ENCODE data around the gene NACC2. TPM values are rescaled to one million over a fixed set of nuclear protein-coding genes. Genes with fewer than 3 reads are reported as not detected.

NACC2 gene
- total RNA-seq, 1 experiment from 2014 or later, result 22.0 TPM

DNA sequence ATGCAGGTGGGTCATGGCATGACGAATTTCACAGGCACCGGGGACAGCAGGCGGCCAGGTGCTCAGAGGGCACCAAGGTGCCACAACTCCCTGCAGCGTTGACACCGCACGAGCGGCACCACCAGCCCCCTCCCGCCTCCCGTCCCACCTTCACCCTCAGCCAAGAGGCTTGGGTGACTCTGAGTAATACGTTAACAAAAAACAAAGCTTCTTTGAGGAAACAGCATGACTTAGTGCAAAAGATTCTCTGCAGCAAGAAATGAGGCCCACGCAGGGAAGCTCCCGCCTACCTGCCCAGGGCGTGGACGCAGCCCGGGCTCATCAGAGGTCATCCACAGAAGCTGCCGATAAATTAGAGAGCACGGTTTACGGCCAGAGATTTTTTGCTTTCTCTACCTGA, 19.5 kb upstream of the NACC2 start:
- H3K4me3 Mint-ChIP-seq (ENCODE audit: unreplicated experiment), result no peak overlapping the region
- H3K27me3 Mint-ChIP-seq (ENCODE audit: insufficient read depth, unreplicated experiment), result no peaks in the 10 kb centered on the region
- Histone ChIP-seq H3K36me3 (ENCODE audit: control insufficient read depth, insufficient read depth, low read length) (peaks cover 1% of the 10 kb centered on the region; the same call in 1 of the 2 replicates), H3K9me3 (no peaks in the 10 kb centered on the region), H3K27me3 (replicated peaks; ENCODE audit: control insufficient read depth, insufficient read depth, low read length) (no peaks in the 10 kb centered on the region), H3K4me3 (ENCODE audit: low read depth, low read length) (no peak overlapping the region), H3K4me1 (peaks cover 17% of the 10 kb centered on the region)
- H3K27ac Mint-ChIP-seq (ENCODE audit: unreplicated experiment), result no peak overlapping the region
- intact Hi-C loops (cut with micrococcal nuclease; ENCODE audit: unreplicated experiment), result no loop called here
- POLR2A ChIA-PET, result interaction anchor here (0.7 kb wide), 1 partner anchor 20 kb away, joined by 6 read pairs; no protein-coding TSS in a partner anchor
- no peaks in the 10 kb centered on the region for H3K9me3 Mint-ChIP-seq (ENCODE audit: unreplicated experiment)
- CTCF ChIA-PET, result no interaction called here
- TF ChIP-seq, protein P1, sequence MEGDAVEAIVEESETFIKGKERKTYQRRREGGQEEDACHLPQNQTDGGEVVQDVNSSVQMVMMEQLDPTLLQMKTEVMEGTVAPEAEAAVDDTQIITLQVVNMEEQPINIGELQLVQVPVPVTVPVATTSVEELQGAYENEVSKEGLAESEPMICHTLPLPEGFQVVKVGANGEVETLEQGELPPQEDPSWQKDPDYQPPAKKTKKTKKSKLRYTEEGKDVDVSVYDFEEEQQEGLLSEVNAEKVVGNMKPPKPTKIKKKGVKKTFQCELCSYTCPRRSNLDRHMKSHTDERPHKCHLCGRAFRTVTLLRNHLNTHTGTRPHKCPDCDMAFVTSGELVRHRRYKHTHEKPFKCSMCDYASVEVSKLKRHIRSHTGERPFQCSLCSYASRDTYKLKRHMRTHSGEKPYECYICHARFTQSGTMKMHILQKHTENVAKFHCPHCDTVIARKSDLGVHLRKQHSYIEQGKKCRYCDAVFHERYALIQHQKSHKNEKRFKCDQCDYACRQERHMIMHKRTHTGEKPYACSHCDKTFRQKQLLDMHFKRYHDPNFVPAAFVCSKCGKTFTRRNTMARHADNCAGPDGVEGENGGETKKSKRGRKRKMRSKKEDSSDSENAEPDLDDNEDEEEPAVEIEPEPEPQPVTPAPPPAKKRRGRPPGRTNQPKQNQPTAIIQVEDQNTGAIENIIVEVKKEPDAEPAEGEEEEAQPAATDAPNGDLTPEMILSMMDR (IDR thresholded peaks at IDR 0.05; ENCODE audit: insufficient read depth in 1 of 2, low read depth in 1 of 2, low read length in 1 of 2, severe bottlenecking in 1 of 2, unreplicated experiment in 1 of 2), result no peak
- peaks cover 34% of the 10 kb centered on the region for H3K36me3 Mint-ChIP-seq (ENCODE audit: insufficient read depth, unreplicated experiment)
- no peak for DNase-seq
- TSS peak; percentile 33 for BruUV-seq (replicated peaks)
- no peaks in the 10 kb centered on the region for H3K4me1 Mint-ChIP-seq (ENCODE audit: low read depth, unreplicated experiment)

DNA sequence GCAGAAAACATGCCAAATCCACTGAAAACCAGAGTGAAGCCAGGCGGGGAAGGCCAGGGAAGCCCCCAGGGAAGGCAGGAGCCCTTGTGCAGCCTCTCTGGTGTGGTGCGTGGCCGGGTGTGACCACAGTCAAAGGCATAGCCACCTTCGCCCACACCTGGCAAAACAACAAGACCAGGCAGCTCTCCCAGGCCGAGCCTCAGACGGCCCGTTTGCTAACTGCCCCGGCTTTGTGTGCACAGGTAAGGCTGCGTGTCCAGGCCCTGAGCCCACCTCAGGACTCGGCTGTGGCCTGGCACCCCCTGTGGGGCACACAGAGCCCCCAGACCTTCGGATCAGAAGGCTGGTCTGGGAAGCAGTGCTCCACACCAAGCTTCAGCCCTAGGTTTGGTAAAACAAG, 17.5 kb upstream of the NACC2 start:
- no peaks in the 10 kb centered on the region for H3K9me3 ChIP-seq
- intact Hi-C loops (cut with micrococcal nuclease; ENCODE audit: unreplicated experiment), result no loop called here
- no peak for DNase-seq
- H3K36me3 Mint-ChIP-seq (ENCODE audit: insufficient read depth, unreplicated experiment), result peaks cover 29% of the 10 kb centered on the region
- peaks cover 1% of the 10 kb centered on the region; the same call in 1 of the 2 replicates for H3K36me3 ChIP-seq (ENCODE audit: control insufficient read depth, insufficient read depth, low read length)
- no peak overlapping the region for H3K4me3 ChIP-seq (ENCODE audit: low read depth, low read length)
- POLR2A ChIA-PET, result no interaction called here
- TF ChIP-seq, protein P1 (IDR thresholded peaks at IDR 0.05; ENCODE audit: insufficient read depth in 1 of 2, low read depth in 1 of 2, low read length in 1 of 2, severe bottlenecking in 1 of 2, unreplicated experiment in 1 of 2), result no peak
- no peaks in the 10 kb centered on the region for H3K9me3 Mint-ChIP-seq (ENCODE audit: unreplicated experiment)
- peaks cover 30% of the 10 kb centered on the region for H3K4me1 ChIP-seq
- no peaks in the 10 kb centered on the region for H3K27me3 ChIP-seq (replicated peaks; ENCODE audit: control insufficient read depth, insufficient read depth, low read length)
- no peaks in the 10 kb centered on the region for H3K4me1 Mint-ChIP-seq (ENCODE audit: low read depth, unreplicated experiment)
- no TSS peak for BruUV-seq (replicated peaks)
- no peaks in the 10 kb centered on the region for H3K27me3 Mint-ChIP-seq (ENCODE audit: insufficient read depth, unreplicated experiment)
- no peak overlapping the region for H3K27ac Mint-ChIP-seq (ENCODE audit: unreplicated experiment)
- H3K4me3 Mint-ChIP-seq (ENCODE audit: unreplicated experiment), result no peak overlapping the region
- CTCF ChIA-PET, result no interaction called here

DNA sequence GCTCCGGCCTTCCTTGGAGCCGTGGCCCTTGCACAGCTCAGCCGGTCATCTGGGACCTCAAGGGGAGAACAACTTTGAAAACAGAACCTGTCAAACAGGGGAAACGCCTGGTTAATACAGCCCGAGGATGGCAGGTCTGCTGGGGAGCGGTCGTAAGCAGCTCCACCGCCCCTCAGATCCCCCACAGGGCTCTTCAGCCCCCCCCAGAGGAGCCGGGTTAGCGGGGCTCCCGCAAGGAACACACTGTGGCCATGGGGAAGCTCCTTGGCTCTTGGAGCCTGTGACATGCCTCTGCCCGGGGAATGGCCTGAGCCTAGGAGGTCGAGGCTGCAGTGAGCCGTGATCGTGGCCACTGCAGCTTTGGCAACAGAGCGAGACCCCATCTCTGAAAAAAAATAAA, 16.8 kb upstream of the NACC2 start:
- Mint-ChIP-seq H3K4me1 (ENCODE audit: low read depth, unreplicated experiment) (no peaks in the 10 kb centered on the region), H3K27me3 (ENCODE audit: insufficient read depth, unreplicated experiment) (no peaks in the 10 kb centered on the region), H3K4me3 (ENCODE audit: unreplicated experiment) (no peak overlapping the region), H3K36me3 (ENCODE audit: insufficient read depth, unreplicated experiment) (peaks cover 29% of the 10 kb centered on the region), H3K9me3 (ENCODE audit: unreplicated experiment) (no peaks in the 10 kb centered on the region), H3K27ac (ENCODE audit: unreplicated experiment) (no peak overlapping the region)
- Histone ChIP-seq H3K36me3 (ENCODE audit: control insufficient read depth, insufficient read depth, low read length) (peaks cover 1% of the 10 kb centered on the region; the same call in 1 of the 2 replicates), H3K27me3 (replicated peaks; ENCODE audit: control insufficient read depth, insufficient read depth, low read length) (no peaks in the 10 kb centered on the region), H3K4me1 (peaks cover 24% of the 10 kb centered on the region), H3K9me3 (no peaks in the 10 kb centered on the region), H3K4me3 (ENCODE audit: low read depth, low read length) (no peak overlapping the region)
- TF ChIP-seq, protein P1 (IDR thresholded peaks at IDR 0.05; ENCODE audit: insufficient read depth in 1 of 2, low read depth in 1 of 2, low read length in 1 of 2, severe bottlenecking in 1 of 2, unreplicated experiment in 1 of 2), result no peak
- ChIA-PET POLR2A (no interaction called here), CTCF (no interaction called here)
- intact Hi-C loops (cut with micrococcal nuclease; ENCODE audit: unreplicated experiment), result no loop called here
- no peak for DNase-seq
- no TSS peak for BruUV-seq (replicated peaks)

All from Caco-2 (cell line).